SK-N-SH treated with all-trans-retinoic acid at 6 μM for 48 hours (cell line): Measurements from ENCODE around the gene STX3.

Experiments
- ARNTL ChIP-seq: fragments of 450-650 bp; formaldehyde crosslinking; IDR thresholded peaks from 2 replicates; pipeline ENCODE4 v1.5.0; 2020; ENCODE audit warnings: low read depth, mild to moderate bottlenecking, moderate library complexity, borderline replicate concordance
- CSDC2 ChIP-seq: fragments of 250-450 bp; sonication (Bioruptor Pico); IDR thresholded peaks from 2 replicates; pipeline ENCODE4 v1.5.0; 2020; ENCODE audit warnings: mild to moderate bottlenecking, moderate library complexity
- ESRRG ChIP-seq: fragments of 250-450 bp; sonication (Bioruptor Pico); IDR thresholded peaks from 2 replicates; pipeline ENCODE4 v1.6.1; 2021; ENCODE audit warnings: mild to moderate bottlenecking
- ISL1 ChIP-seq: fragments of 250-450 bp; sonication (Bioruptor Pico); IDR thresholded peaks from 2 replicates; pipeline ENCODE4 v2.1.2; 2022; ENCODE audit warnings: mild to moderate bottlenecking, moderate library complexity
- OSR1 ChIP-seq: fragments of 250-450 bp; sonication (Bioruptor Pico); IDR thresholded peaks from 2 replicates; pipeline ENCODE4 v1.8.0; 2022; ENCODE audit warnings: moderate library complexity, mild to moderate bottlenecking, inconsistent platforms
- PPARA ChIP-seq: fragments of 250-450 bp; sonication (Bioruptor Pico); IDR thresholded peaks from 2 replicates; pipeline ENCODE4 v1.5.0; 2020; ENCODE audit warnings: mild to moderate bottlenecking, borderline replicate concordance
- ZFP3 ChIP-seq: fragments of 250-450 bp; sonication (Bioruptor Pico); IDR thresholded peaks from 2 replicates; pipeline ENCODE4 v1.5.0; 2020; ENCODE audit warnings: mild to moderate bottlenecking, moderate library complexity
- ZFP30 ChIP-seq: fragments of 450-650 bp; formaldehyde crosslinking; IDR thresholded peaks from 2 replicates; pipeline ENCODE4 v1.5.0; 2022; ENCODE audit warnings: mild to moderate bottlenecking, moderate library complexity
- TF ChIP-seq, protein P1 (sequence below): fragments of 250-450 bp; sonication (Bioruptor Pico); IDR thresholded peaks from 2 replicates; pipeline ENCODE4 v1.5.1; 2020; ENCODE audit warnings: low read depth, mild to moderate bottlenecking, moderate library complexity
- TF ChIP-seq, protein P2 (sequence below): fragments of 250-450 bp; sonication (Bioruptor Pico); IDR thresholded peaks from 2 replicates; pipeline ENCODE4 v1.5.0; 2020; ENCODE audit warnings: mild to moderate bottlenecking, moderate library complexity
- TF ChIP-seq, protein P3 (sequence below): fragments of 250-450 bp; sonication (Bioruptor Pico); IDR thresholded peaks from 2 replicates; pipeline ENCODE4 v1.8.0; 2020; ENCODE audit warnings: mild to moderate bottlenecking, moderate library complexity, borderline replicate concordance
- TF ChIP-seq, protein P4 (sequence below): fragments of 250-450 bp; sonication (Bioruptor Pico); IDR thresholded peaks from 2 replicates; pipeline ENCODE4 v1.8.0; 2021; ENCODE audit warnings: low read depth, mild to moderate bottlenecking, moderate library complexity, borderline replicate concordance
- TF ChIP-seq, protein P5 (sequence below): fragments of 250-450 bp; sonication (Bioruptor Pico); IDR thresholded peaks from 2 replicates; pipeline ENCODE4 v1.5.1; 2021; ENCODE audit warnings: mild to moderate bottlenecking, moderate library complexity

DNA sequence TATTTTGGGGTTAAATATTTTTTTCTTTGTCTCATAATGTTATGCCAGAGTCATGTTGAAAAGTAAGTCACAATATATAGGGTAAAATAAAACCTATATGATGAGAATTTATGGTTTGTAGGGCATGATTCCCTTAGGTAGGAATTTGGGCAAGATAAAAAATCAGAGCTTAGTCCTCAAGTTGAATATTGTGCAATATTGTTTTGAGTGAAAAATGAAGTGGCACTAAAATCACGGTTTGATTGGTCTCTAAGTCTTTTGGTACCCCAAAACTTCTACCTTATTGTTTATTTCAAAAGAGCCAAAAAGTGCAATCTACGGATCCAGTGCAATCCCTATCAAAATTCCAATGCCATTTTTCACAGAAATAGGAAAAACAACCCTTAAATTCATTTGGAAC is 57.0 kb downstream of the STX3 start:
- TF ChIP-seq ZFP30 (CRISPR knock-in tag) = no peak
- TF ChIP-seq, protein P1, sequence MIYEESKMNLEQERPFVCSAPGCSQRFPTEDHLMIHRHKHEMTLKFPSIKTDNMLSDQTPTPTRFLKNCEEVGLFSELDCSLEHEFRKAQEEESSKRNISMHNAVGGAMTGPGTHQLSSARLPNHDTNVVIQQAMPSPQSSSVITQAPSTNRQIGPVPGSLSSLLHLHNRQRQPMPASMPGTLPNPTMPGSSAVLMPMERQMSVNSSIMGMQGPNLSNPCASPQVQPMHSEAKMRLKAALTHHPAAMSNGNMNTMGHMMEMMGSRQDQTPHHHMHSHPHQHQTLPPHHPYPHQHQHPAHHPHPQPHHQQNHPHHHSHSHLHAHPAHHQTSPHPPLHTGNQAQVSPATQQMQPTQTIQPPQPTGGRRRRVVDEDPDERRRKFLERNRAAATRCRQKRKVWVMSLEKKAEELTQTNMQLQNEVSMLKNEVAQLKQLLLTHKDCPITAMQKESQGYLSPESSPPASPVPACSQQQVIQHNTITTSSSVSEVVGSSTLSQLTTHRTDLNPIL (CRISPR knock-in tag) = no peak
- no peak for TF ChIP-seq ARNTL (CRISPR knock-in tag)
- TF ChIP-seq ZFP3 (CRISPR knock-in tag) = no peak
- TF ChIP-seq, protein P2, sequence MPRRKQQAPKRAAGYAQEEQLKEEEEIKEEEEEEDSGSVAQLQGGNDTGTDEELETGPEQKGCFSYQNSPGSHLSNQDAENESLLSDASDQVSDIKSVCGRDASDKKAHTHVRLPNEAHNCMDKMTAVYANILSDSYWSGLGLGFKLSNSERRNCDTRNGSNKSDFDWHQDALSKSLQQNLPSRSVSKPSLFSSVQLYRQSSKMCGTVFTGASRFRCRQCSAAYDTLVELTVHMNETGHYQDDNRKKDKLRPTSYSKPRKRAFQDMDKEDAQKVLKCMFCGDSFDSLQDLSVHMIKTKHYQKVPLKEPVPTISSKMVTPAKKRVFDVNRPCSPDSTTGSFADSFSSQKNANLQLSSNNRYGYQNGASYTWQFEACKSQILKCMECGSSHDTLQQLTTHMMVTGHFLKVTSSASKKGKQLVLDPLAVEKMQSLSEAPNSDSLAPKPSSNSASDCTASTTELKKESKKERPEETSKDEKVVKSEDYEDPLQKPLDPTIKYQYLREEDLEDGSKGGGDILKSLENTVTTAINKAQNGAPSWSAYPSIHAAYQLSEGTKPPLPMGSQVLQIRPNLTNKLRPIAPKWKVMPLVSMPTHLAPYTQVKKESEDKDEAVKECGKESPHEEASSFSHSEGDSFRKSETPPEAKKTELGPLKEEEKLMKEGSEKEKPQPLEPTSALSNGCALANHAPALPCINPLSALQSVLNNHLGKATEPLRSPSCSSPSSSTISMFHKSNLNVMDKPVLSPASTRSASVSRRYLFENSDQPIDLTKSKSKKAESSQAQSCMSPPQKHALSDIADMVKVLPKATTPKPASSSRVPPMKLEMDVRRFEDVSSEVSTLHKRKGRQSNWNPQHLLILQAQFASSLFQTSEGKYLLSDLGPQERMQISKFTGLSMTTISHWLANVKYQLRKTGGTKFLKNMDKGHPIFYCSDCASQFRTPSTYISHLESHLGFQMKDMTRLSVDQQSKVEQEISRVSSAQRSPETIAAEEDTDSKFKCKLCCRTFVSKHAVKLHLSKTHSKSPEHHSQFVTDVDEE = no peak
- TF ChIP-seq, protein P3, sequence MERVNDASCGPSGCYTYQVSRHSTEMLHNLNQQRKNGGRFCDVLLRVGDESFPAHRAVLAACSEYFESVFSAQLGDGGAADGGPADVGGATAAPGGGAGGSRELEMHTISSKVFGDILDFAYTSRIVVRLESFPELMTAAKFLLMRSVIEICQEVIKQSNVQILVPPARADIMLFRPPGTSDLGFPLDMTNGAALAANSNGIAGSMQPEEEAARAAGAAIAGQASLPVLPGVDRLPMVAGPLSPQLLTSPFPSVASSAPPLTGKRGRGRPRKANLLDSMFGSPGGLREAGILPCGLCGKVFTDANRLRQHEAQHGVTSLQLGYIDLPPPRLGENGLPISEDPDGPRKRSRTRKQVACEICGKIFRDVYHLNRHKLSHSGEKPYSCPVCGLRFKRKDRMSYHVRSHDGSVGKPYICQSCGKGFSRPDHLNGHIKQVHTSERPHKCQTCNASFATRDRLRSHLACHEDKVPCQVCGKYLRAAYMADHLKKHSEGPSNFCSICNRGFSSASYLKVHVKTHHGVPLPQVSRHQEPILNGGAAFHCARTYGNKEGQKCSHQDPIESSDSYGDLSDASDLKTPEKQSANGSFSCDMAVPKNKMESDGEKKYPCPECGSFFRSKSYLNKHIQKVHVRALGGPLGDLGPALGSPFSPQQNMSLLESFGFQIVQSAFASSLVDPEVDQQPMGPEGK (CRISPR knock-in tag) = no peak
- no peak for TF ChIP-seq PPARA (CRISPR knock-in tag)
- no peak for TF ChIP-seq ESRRG (CRISPR knock-in tag)
- TF ChIP-seq, protein P4, sequence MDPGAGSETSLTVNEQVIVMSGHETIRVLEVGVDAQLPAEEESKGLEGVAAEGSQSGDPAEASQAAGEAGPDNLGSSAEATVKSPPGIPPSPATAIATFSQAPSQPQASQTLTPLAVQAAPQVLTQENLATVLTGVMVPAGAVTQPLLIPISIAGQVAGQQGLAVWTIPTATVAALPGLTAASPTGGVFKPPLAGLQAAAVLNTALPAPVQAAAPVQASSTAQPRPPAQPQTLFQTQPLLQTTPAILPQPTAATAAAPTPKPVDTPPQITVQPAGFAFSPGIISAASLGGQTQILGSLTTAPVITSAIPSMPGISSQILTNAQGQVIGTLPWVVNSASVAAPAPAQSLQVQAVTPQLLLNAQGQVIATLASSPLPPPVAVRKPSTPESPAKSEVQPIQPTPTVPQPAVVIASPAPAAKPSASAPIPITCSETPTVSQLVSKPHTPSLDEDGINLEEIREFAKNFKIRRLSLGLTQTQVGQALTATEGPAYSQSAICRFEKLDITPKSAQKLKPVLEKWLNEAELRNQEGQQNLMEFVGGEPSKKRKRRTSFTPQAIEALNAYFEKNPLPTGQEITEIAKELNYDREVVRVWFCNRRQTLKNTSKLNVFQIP = no peak
- TF ChIP-seq, protein P5, sequence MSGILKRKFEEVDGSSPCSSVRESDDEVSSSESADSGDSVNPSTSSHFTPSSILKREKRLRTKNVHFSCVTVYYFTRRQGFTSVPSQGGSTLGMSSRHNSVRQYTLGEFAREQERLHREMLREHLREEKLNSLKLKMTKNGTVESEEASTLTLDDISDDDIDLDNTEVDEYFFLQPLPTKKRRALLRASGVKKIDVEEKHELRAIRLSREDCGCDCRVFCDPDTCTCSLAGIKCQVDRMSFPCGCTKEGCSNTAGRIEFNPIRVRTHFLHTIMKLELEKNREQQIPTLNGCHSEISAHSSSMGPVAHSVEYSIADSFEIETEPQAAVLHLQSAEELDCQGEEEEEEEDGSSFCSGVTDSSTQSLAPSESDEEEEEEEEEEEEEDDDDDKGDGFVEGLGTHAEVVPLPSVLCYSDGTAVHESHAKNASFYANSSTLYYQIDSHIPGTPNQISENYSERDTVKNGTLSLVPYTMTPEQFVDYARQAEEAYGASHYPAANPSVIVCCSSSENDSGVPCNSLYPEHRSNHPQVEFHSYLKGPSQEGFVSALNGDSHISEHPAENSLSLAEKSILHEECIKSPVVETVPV (CRISPR knock-in tag) = no peak
- TF ChIP-seq OSR1 = no peak
- no peak for TF ChIP-seq CSDC2
- no peak for TF ChIP-seq ISL1 (CRISPR knock-in tag)
